Measurements from ENCODE around the gene CAMSAP1. TPM values are rescaled to one million over a fixed set of nuclear protein-coding genes. Genes with fewer than 3 reads are reported as not detected.

CAMSAP1 gene
- total and polyA plus RNA-seq, 10 of the 15 experiments (the other 5 are each of a cell fraction or from before 2014, with no cell fraction given): 1.4 to 24.7 (median 8.0) TPM

GRCh38 chr9:135803441-135803840 is 103.9 kb downstream of the CAMSAP1 start:
- Histone ChIP-seq H3K9me3 (replicated peaks; ENCODE audit: control insufficient read depth, insufficient read depth, low read length) (no peaks in the 10 kb centered on the region), H3K4me2 (ENCODE audit: control insufficient read depth, insufficient read depth) (no peak overlapping the region), H4K20me1 (ENCODE audit: control insufficient read depth, insufficient read depth) (no peaks in the 10 kb centered on the region), H2AFZ (ENCODE audit: control insufficient read depth, low read depth, low read length) (no peak overlapping the region), H3K36me3 (ENCODE audit: control insufficient read depth in 2 of 2, insufficient read depth in 2 of 2, low read length in 1 of 2) (no peaks in the 10 kb centered on the region), H3K9ac (ENCODE audit: control insufficient read depth, insufficient read depth, low read length) (no peak overlapping the region), H3K4me1 (ENCODE audit: control insufficient read depth, insufficient read depth, low read length) (no peaks in the 10 kb centered on the region), H3K79me2 (ENCODE audit: control insufficient read depth, insufficient read depth, low read length) (no peaks in the 10 kb centered on the region), H3K4me3 (no peak overlapping the region), H3K27ac (ENCODE audit: control insufficient read depth, insufficient read depth) (no peak overlapping the region), H3K27me3 (replicated peaks in 1 of 2; ENCODE audit: control insufficient read depth in 2 of 2, insufficient read depth in 2 of 2, low read length in 1 of 2) (no peaks in the 10 kb centered on the region)
- RAD21 ChIA-PET (ENCODE audit: unreplicated experiment): no interaction called here
- POLR2A ChIA-PET: no interaction called here
- intact Hi-C loops (cut with micrococcal nuclease; ENCODE audit: unreplicated experiment) (no loop called here), in situ Hi-C loops (cut with MboI) (no loop called here)
- 79% methylated on average over 10 of the region's 10 CpGs for WGBS (ENCODE audit: insufficient coverage, insufficient replicate concordance, low lambda C conversion rate, missing lambda C conversion rate)
- no peak for FAIRE-seq
- TF ChIP-seq NR2C2 (IDR thresholded peaks at IDR 0.05; ENCODE audit: borderline replicate concordance, control insufficient read depth, insufficient read length, low read depth): no peak
- no peak for TF ChIP-seq ZNF24 (IDR thresholded peaks at IDR 0.05)
- no peak for TF ChIP-seq ZBTB40 (IDR thresholded peaks at IDR 0.05; ENCODE audit: borderline replicate concordance)
- TF ChIP-seq RAD51 (IDR thresholded peaks at IDR 0.05): no peak
- TF ChIP-seq POLR2AphosphoS2 (IDR thresholded peaks at IDR 0.05; ENCODE audit: low read depth, low read length): no peak
- no peak for TF ChIP-seq HCFC1 (IDR thresholded peaks at IDR 0.05; ENCODE audit: low read length)
- no peak for TF ChIP-seq PAX8 (IDR thresholded peaks at IDR 0.05)
- TF ChIP-seq NR2F1 (conservative IDR thresholded peaks at IDR 0.05): no peak
- BruUV-seq (replicated peaks): no TSS peak
- CTCF ChIA-PET: no interaction called here
- DNase-seq (ENCODE audit: low read depth, low spot score): no peak
- SMC1A ChIA-PET (ENCODE audit: uncharacterized antibody, unreplicated experiment): no interaction called here
- ATAC-seq: no peak
